Prostate gland (tissue), 2 donors: ENCODE results near the gene ZBTB26. TPM values are rescaled to one million over a fixed set of nuclear protein-coding genes. Genes with fewer than 3 reads are reported as not detected.

ENCODE experiments used
- DNase-seq: peaks from one replicate; pipeline ENCODE4 v3.0.0-alpha.2; 2019; ENCODE audit warnings: low spot score
- H3K27ac ChIP-seq, 2 donors: fragments of 200-600 bp; sonication (generic); 2 replicates each; pipeline ENCODE4 v1.5.1; 2017 to 2019
- H3K27me3 ChIP-seq: fragments of 200-600 bp; sonication (generic); replicated peaks from 2 replicates; pipeline ENCODE4 v1.5.1; 2019; ENCODE audit not compliant: insufficient read depth
- H3K36me3 ChIP-seq, 2 donors: fragments of 200-600 bp; sonication (generic); 1 replicate in 1 of 2; 2 replicates in 1 of 2; pipeline versions ENCODE4 v1.5.1 to v1.8.1; 2017 to 2019
- H3K4me1 ChIP-seq: fragments of 200-600 bp; sonication (generic); replicated peaks from 2 replicates; pipeline ENCODE4 v1.5.1; 2019
- H3K4me3 ChIP-seq, 2 donors: fragments of 200-600 bp; sonication (generic); 2 replicates each; pipeline ENCODE4 v1.5.1; 2017 to 2019
- H3K9me3 ChIP-seq: fragments of 200-600 bp; sonication (generic); 2 replicates; pipeline ENCODE4 v1.5.1; 2017
- POLR2A ChIP-seq: fragments of 450-650 bp; IDR thresholded peaks from one replicate; pipeline ENCODE4 v1.6.1; 2016; ENCODE audit warnings: antibody characterized with exemption, mild to moderate bottlenecking
- POLR2AphosphoS5 ChIP-seq: sonication (generic); formaldehyde crosslinking; IDR thresholded peaks from one replicate; pipeline ENCODE4 v1.6.1; 2017; ENCODE audit warnings: antibody characterized with exemption
- WGBS: methylation state at CpG from one replicate; pipeline ENCODE4 v1.1.5; 2018; 5-methylcytosine and 5-hydroxymethylcytosine counted together
- intact Hi-C: fragments of 100-400 bp; cut with DNase I; formaldehyde crosslinking; loops from one replicate; pipeline ENCODE4 v1.14.2; 2022
- total RNA-seq, 2 donors: library from RNA; depleted of rRNA; stranded (reverse); fragments of >200 nt; gene quantifications; one replicate each; pipeline ENCODE4 v1.1.0, GENCODE V29; 2016
- TF ChIP-seq, protein P1 (sequence below), 4 experiments: fragments of 200-600 bp in 2 of 4; fragments of 450-650 bp in 2 of 4; sonication (generic) in 2 of 4; IDR thresholded peaks; 1 replicate in 3 of 4; 2 replicates in 1 of 4; pipeline ENCODE4 v1.5.1; 2016 to 2019; ENCODE audit warnings: antibody characterized with exemption in 4 of 4, mild to moderate bottlenecking in 2 of 4, moderate library complexity in 2 of 4

The ZBTB26 gene
- total RNA-seq, 2 donors from 2014 or later, result 5.6 to 10.5 TPM

GRCh38 chr9:122940749-122941581, 9.7 kb upstream of the ZBTB26 start, which contains the start of gene RABGAP1:
RABGAP1 (plus strand) TSS chr9:122941020; CDS start chr9:122957060, 16,040 bp downstream.
- Histone ChIP-seq H3K27me3 (no peaks in the 10 kb centered on the region), H3K4me1 (peaks cover 6% of the 10 kb centered on the region), H3K36me3 (no peaks in the 10 kb centered on the region), H3K9me3 (no peaks in the 10 kb centered on the region), H3K27ac (peak within 1 kb of the TSS; percentile 98 to 99), H3K4me3 (peak within 1 kb of the TSS; percentile 83 to 91)
- intact Hi-C loops, result loop anchor here (5.0 kb wide), 1 partner anchor 34 kb away; the partner anchor contains the start of gene RC3H2
- under 1% methylated on average over 47 of the region's 54 CpGs for WGBS
- DNase-seq, result peak; percentile 99
- TF ChIP-seq POLR2A (peak; percentile 82), POLR2AphosphoS5 (peak; percentile 78)
- TF ChIP-seq, protein P1, sequence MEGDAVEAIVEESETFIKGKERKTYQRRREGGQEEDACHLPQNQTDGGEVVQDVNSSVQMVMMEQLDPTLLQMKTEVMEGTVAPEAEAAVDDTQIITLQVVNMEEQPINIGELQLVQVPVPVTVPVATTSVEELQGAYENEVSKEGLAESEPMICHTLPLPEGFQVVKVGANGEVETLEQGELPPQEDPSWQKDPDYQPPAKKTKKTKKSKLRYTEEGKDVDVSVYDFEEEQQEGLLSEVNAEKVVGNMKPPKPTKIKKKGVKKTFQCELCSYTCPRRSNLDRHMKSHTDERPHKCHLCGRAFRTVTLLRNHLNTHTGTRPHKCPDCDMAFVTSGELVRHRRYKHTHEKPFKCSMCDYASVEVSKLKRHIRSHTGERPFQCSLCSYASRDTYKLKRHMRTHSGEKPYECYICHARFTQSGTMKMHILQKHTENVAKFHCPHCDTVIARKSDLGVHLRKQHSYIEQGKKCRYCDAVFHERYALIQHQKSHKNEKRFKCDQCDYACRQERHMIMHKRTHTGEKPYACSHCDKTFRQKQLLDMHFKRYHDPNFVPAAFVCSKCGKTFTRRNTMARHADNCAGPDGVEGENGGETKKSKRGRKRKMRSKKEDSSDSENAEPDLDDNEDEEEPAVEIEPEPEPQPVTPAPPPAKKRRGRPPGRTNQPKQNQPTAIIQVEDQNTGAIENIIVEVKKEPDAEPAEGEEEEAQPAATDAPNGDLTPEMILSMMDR (IDR thresholded peaks at IDR 0.05), result peak in 1 of 4 experiments; percentile 2

DNA sequence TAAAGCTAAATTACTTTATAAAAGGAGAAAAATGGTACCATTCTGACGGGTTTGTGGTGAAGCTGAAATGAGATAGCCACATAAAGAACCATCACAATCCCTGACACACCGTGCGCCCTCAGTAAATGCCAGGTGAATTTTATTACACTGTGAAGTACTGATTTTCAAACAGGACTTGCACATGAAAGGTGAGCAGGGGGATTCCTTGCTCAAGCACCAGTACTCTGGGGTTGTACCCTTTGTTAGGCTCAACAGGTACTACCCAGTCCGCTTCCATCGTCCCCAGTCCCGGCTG, 9.1 kb upstream of the ZBTB26 start:
- H3K9me3 ChIP-seq, result no peaks in the 10 kb centered on the region
- peak overlapping the region; percentile 83 to 91 for H3K4me3 ChIP-seq
- TF ChIP-seq POLR2AphosphoS5 (no peak), POLR2A (no peak)
- TF ChIP-seq, protein P1 (IDR thresholded peaks at IDR 0.05), result no peak
- no peaks in the 10 kb centered on the region for H3K36me3 ChIP-seq
- intact Hi-C loops, result loop anchor here (5.0 kb wide), 1 partner anchor 33 kb away; the partner anchor contains the start of gene RC3H2
- H3K27me3 ChIP-seq, result no peaks in the 10 kb centered on the region
- no peak for DNase-seq
- peaks cover 5% of the 10 kb centered on the region for H3K4me1 ChIP-seq
- H3K27ac ChIP-seq, result peak overlapping the region; percentile 98 to 99
- 16% methylated on average over 6 of the region's 6 CpGs for WGBS

GRCh38 chr9:122939601-122940000, 8.3 kb upstream of the ZBTB26 start:
- WGBS, result 89% methylated on average over 4 of the region's 4 CpGs
- H3K27ac ChIP-seq, result no peak overlapping the region
- intact Hi-C loops, result no loop called here

GRCh38 chr9:122936883-122937282, 5.6 kb upstream of the ZBTB26 start:
- Histone ChIP-seq H3K36me3 (no peaks in the 10 kb centered on the region), H3K4me3 (no peak overlapping the region), H3K27ac (no peak overlapping the region), H3K27me3 (no peaks in the 10 kb centered on the region), H3K9me3 (no peaks in the 10 kb centered on the region), H3K4me1 (peaks cover 7% of the 10 kb centered on the region)
- WGBS, result 87% methylated on average over 1 of the region's 1 CpG
- intact Hi-C loops, result no loop called here
- no peak for TF ChIP-seq POLR2A
- TF ChIP-seq POLR2AphosphoS5, result no peak
- no peak for DNase-seq

More at GRCh38 chr9:122939601-122940000, 8.3 kb upstream of the ZBTB26 start:
- Histone ChIP-seq H3K4me3 (no peak overlapping the region), H3K9me3 (no peaks in the 10 kb centered on the region), H3K4me1 (peaks cover 5% of the 10 kb centered on the region), H3K27me3 (no peaks in the 10 kb centered on the region), H3K36me3 (no peaks in the 10 kb centered on the region)
- DNase-seq, result no peak
- TF ChIP-seq POLR2A (no peak), POLR2AphosphoS5 (no peak)
- TF ChIP-seq, protein P1 (IDR thresholded peaks at IDR 0.05), result no peak

DNA sequence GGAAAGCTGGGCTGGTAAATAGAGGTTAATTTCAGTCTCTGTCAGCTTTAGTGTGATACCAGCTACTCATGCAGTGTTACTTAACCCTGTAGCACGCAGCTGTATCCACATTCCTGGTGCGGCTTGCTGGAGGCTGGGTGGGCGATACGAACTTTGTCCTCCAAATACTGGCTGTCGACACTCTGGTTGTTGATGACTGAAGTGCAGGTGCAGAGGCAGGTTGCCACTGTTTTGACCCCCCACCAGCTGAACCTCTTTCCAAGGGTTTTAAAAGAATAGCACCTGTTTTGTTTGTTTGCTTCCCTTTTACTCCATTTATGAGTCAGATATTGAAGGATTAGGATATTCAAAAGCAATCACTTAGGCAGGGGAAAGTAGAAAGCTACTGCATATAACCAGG, 5.2 kb upstream of the ZBTB26 start:
- 90% methylated on average over 5 of the region's 5 CpGs for WGBS
- Histone ChIP-seq H3K27me3 (no peaks in the 10 kb centered on the region), H3K36me3 (no peaks in the 10 kb centered on the region), H3K9me3 (no peaks in the 10 kb centered on the region), H3K4me3 (no peak overlapping the region), H3K27ac (no peak overlapping the region), H3K4me1 (peaks cover 7% of the 10 kb centered on the region)
- intact Hi-C loops, result no loop called here
- DNase-seq, result no peak
- no peak for TF ChIP-seq POLR2A
- TF ChIP-seq, protein P1 (IDR thresholded peaks at IDR 0.05), result no peak
